A673 (cell line): ENCODE measurements around the gene MS4A18. TPM values are rescaled to one million over a fixed set of nuclear protein-coding genes. Genes with fewer than 3 reads are reported as not detected.
A peak's percentile ranks its signal among the peaks of the same experiment; 100 is the strongest.

ENCODE experiments used
- BruUV-seq: library from RNA; stranded (reverse); fragments of 400-500 nt; replicated peaks from 2 replicates; lab custom pipeline; 2021; lab: Mats Ljungman, UMichigan
- CTCF ChIA-PET: fragments of 300-600 bp; sonication (Branson Sonifier 250); formaldehyde crosslinking; loops from one replicate; lab custom pipeline; 2022; ENCODE audit warnings: antibody characterized with exemption; lab: Charles Lee
- POLR2A ChIA-PET: fragments of 300-600 bp; sonication (Branson Sonifier 250); formaldehyde crosslinking; loops from one replicate; lab custom pipeline; 2022; ENCODE audit warnings: antibody characterized with exemption; ENCODE audit not compliant: low non-redundant PET; lab: Charles Lee
- DNase-seq: peaks from one replicate; pipeline ENCODE4 v3.0.0-alpha.2; 2015; ENCODE audit warnings: low spot score
- H3K27ac ChIP-seq: fragments of 200-600 bp; sonication (generic); 2 replicates; pipeline ENCODE4 v1.5.1; 2016; ENCODE audit warnings: mixed run types, low read depth, mild to moderate bottlenecking, mixed read lengths, antibody characterized with exemption, low read length; ENCODE audit not compliant: poor library complexity, severe bottlenecking
- H3K27me3 ChIP-seq: fragments of 200-600 bp; sonication (generic); replicated peaks from 2 replicates; pipeline ENCODE4 v1.6.1; 2017; ENCODE audit warnings: mixed run types, low read depth, mild to moderate bottlenecking, mixed read lengths, antibody characterized with exemption, low read length; ENCODE audit not compliant: insufficient read depth, poor library complexity
- H3K36me3 ChIP-seq: fragments of 200-600 bp; sonication (generic); 2 replicates; pipeline ENCODE4 v1.6.1; 2016; ENCODE audit warnings: mixed run types, mild to moderate bottlenecking, mixed read lengths, antibody characterized with exemption, low read length; ENCODE audit not compliant: insufficient read depth, poor library complexity, severe bottlenecking
- H3K4me1 ChIP-seq: fragments of 200-600 bp; sonication (generic); 2 replicates; pipeline ENCODE4 v1.6.1; 2017; ENCODE audit warnings: mixed run types, mild to moderate bottlenecking, mixed read lengths, antibody characterized with exemption, low read length; ENCODE audit not compliant: insufficient read depth, poor library complexity, severe bottlenecking
- H3K4me3 ChIP-seq: fragments of 200-600 bp; sonication (generic); 2 replicates; pipeline ENCODE4 v1.5.1; 2016; ENCODE audit warnings: low read depth, mixed run types, mild to moderate bottlenecking, mixed read lengths, low read length; ENCODE audit not compliant: poor library complexity, severe bottlenecking
- H3K9me3 ChIP-seq: fragments of 200-600 bp; sonication (generic); 2 replicates; pipeline ENCODE4 v1.6.1; 2016; ENCODE audit warnings: mixed run types, low read depth, mild to moderate bottlenecking, mixed read lengths, antibody characterized with exemption, low read length; ENCODE audit not compliant: poor library complexity, severe bottlenecking
- EZH2 ChIP-seq: fragments of 200-600 bp; sonication (generic); IDR thresholded peaks from 2 replicates; pipeline ENCODE4 v1.6.1; 2017; ENCODE audit warnings: borderline replicate concordance, low read depth, mild to moderate bottlenecking, mixed read lengths, antibody characterized with exemption, low read length; ENCODE audit not compliant: poor library complexity, severe bottlenecking
- intact Hi-C: fragments of 100-400 bp; cut with micrococcal nuclease; formaldehyde crosslinking; loops from one replicate; pipeline ENCODE4 v1.10.0; 2022; ENCODE audit not compliant: unreplicated experiment
- total RNA-seq: library from RNA; stranded (reverse); gene quantifications from 2 replicates; pipeline ENCODE4 v1.2.3, GENCODE V29; 2021
- TF ChIP-seq, protein P1 (sequence below): fragments of 300-800, 200-600 bp; sonication (generic); conservative IDR thresholded peaks from 2 replicates; pipeline ENCODE4 v1.5.1; 2017; ENCODE audit warnings: low read depth, mild to moderate bottlenecking, antibody characterized with exemption, low read length, moderate library complexity, mixed read lengths

MS4A18 gene
- total RNA-seq, 1 experiment from 2014 or later: not detected

- H3K4me3 ChIP-seq: no peak overlapping the region
- POLR2A ChIA-PET: no interaction called here
- no peaks in the 10 kb centered on the region for H3K9me3 ChIP-seq
- intact Hi-C loops: no loop called here
- CTCF ChIA-PET: no interaction called here
- BruUV-seq: no TSS peak
- H3K27ac ChIP-seq: no peak overlapping the region
- TF ChIP-seq, protein P1, sequence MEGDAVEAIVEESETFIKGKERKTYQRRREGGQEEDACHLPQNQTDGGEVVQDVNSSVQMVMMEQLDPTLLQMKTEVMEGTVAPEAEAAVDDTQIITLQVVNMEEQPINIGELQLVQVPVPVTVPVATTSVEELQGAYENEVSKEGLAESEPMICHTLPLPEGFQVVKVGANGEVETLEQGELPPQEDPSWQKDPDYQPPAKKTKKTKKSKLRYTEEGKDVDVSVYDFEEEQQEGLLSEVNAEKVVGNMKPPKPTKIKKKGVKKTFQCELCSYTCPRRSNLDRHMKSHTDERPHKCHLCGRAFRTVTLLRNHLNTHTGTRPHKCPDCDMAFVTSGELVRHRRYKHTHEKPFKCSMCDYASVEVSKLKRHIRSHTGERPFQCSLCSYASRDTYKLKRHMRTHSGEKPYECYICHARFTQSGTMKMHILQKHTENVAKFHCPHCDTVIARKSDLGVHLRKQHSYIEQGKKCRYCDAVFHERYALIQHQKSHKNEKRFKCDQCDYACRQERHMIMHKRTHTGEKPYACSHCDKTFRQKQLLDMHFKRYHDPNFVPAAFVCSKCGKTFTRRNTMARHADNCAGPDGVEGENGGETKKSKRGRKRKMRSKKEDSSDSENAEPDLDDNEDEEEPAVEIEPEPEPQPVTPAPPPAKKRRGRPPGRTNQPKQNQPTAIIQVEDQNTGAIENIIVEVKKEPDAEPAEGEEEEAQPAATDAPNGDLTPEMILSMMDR: peak; percentile 70
- TF ChIP-seq EZH2: no peak
- no peaks in the 10 kb centered on the region for H3K27me3 ChIP-seq
- H3K36me3 ChIP-seq: no peaks in the 10 kb centered on the region
- DNase-seq: peak; percentile 60
- no peaks in the 10 kb centered on the region for H3K4me1 ChIP-seq
Measured at GRCh38 chr11:60767388-60767811, 42.9 kb downstream of the MS4A18 start.

GRCh38 chr11:60768202-60768601 is 43.7 kb downstream of the MS4A18 start:
- DNase-seq: no peak
- H3K27ac ChIP-seq: no peak overlapping the region
- no peaks in the 10 kb centered on the region for H3K4me1 ChIP-seq
- no TSS peak for BruUV-seq
- H3K36me3 ChIP-seq: no peaks in the 10 kb centered on the region
- H3K27me3 ChIP-seq: no peaks in the 10 kb centered on the region
- TF ChIP-seq EZH2: no peak
- TF ChIP-seq, protein P1: no peak
- ChIA-PET POLR2A (no interaction called here), CTCF (no interaction called here)
- no peaks in the 10 kb centered on the region for H3K9me3 ChIP-seq
- intact Hi-C loops: no loop called here
- no peak overlapping the region for H3K4me3 ChIP-seq

DNA sequence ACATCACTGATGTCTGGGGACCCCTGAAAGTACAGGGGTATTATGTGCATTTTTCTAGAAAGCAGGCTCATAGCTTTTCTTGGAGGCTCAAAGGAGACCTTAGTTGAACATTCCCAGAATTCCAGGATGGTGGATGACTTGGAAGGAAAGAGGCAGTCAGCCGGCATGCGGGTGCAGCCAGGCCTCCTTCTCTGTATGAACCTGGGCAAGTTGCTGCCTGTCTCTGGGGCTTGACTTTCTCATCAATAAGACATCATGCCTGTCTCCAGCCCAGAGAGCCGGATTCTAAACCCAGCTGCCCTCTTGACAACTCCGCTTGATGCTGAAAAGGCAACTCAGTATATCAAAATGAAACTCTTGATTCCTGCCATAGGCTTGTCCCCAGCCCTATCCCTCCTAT is 44.8 kb downstream of the MS4A18 start:
- ChIA-PET CTCF (no interaction called here), POLR2A (no interaction called here)
- no peak for DNase-seq
- no peaks in the 10 kb centered on the region for H3K27me3 ChIP-seq
- intact Hi-C loops: no loop called here
- no peak for TF ChIP-seq EZH2
- TF ChIP-seq, protein P1: no peak
- H3K9me3 ChIP-seq: no peaks in the 10 kb centered on the region
- H3K4me3 ChIP-seq: no peak overlapping the region
- no peak overlapping the region for H3K27ac ChIP-seq
- no peaks in the 10 kb centered on the region for H3K4me1 ChIP-seq
- no peaks in the 10 kb centered on the region for H3K36me3 ChIP-seq
- BruUV-seq: no TSS peak
